ENCODE results near the gene LIPI. TPM values are rescaled to one million over a fixed set of nuclear protein-coding genes. Genes with fewer than 3 reads are reported as not detected.

LIPI gene
- total and polyA plus RNA-seq, 10 of the 15 experiments (the other 5 are each of a cell fraction or from before 2014, with no cell fraction given): 0.05 to 0.32 (median 0.10) TPM; not detected in 5

DNA sequence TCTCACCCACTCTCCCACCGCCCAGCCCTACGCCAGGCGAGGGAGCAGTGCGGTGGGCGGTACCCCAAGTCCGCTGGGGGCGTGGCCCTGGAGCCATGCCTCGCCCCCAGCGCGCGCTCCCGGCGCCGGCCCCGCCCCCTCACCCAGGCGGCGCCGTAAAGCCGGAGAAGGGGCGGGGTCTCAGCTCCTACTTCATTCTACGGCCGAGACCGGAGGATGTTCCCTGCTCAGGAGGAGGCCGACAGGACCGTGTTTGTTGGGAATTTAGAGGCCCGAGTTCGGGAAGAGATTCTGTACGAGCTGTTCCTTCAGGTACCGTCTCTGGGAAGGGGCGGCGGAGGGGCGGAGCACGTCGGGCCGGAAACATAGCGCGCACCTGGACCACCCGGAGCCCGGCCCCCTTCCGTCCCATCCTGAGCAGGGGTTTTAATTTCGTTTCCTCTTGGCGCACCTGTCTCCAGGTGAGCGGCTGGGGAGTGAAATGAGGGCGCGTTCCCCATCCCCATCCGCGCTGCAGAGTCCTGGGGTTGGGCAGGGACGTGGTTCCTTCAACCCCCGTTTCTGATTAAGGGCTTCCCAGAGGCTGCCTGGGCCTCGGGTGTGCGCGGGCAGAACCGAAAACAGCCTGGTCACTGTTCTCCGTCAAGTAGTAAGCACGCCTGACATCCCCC, 5.4 kb upstream of the LIPI start, which contains the start of gene RBM11:
RBM11 (plus strand) TSS at position 187 of the 671 bp plus-strand sequence; CDS start at position 217, 30 bp downstream.
- intact Hi-C loops (cut with micrococcal nuclease; ENCODE audit: unreplicated experiment) (no loop called here), in situ Hi-C loops (cut with MboI) (no loop called here)
- TF ChIP-seq STAT3 (IDR thresholded peaks at IDR 0.05; ENCODE audit: low read depth, low read length): no peak
- TF ChIP-seq EGR1 (IDR thresholded peaks at IDR 0.05; ENCODE audit: borderline replicate concordance in 1 of 2, low read depth in 2 of 2, low read length in 2 of 2): 0 out of 3 replicates have a peak, but pooled peaks of 1 of the 2 experiments have one; percentile 22
- TF ChIP-seq SMC3 (IDR thresholded peaks at IDR 0.05; ENCODE audit: borderline replicate concordance, low read length): no peak
- ATAC-seq (peak; percentile 99), DNase-seq (ENCODE audit: low read depth, low spot score) (no peak), FAIRE-seq (no peak)
- Histone ChIP-seq H3K36me3 (ENCODE audit: control insufficient read depth in 2 of 2, insufficient read depth in 2 of 2, low read length in 1 of 2) (no peaks in the 10 kb centered on the region), H3K27ac (ENCODE audit: control insufficient read depth, insufficient read depth) (no peak within 1 kb of the TSS), H3K9me3 (replicated peaks; ENCODE audit: control insufficient read depth, insufficient read depth, low read length) (no peaks in the 10 kb centered on the region), H3K4me1 (ENCODE audit: control insufficient read depth, insufficient read depth, low read length) (no peaks in the 10 kb centered on the region), H3K79me2 (ENCODE audit: control insufficient read depth, insufficient read depth, low read length) (no peaks in the 10 kb centered on the region), H3K27me3 (replicated peaks in 1 of 2; ENCODE audit: control insufficient read depth in 2 of 2, insufficient read depth in 2 of 2, low read length in 1 of 2) (no peaks in the 10 kb centered on the region), H3K9ac (ENCODE audit: control insufficient read depth, insufficient read depth, low read length) (peak within 1 kb of the TSS; percentile 27; the same call in 1 of the 2 replicates), H4K20me1 (ENCODE audit: control insufficient read depth, insufficient read depth) (no peaks in the 10 kb centered on the region), H3K4me3 (peak within 1 kb of the TSS; percentile 76), H3K4me2 (ENCODE audit: control insufficient read depth, insufficient read depth) (peak within 1 kb of the TSS; percentile 92), H2AFZ (ENCODE audit: control insufficient read depth, low read depth, low read length) (peak within 1 kb of the TSS; percentile 84)
- ChIA-PET SMC1A (ENCODE audit: uncharacterized antibody, unreplicated experiment) (no interaction called here), RAD21 (ENCODE audit: unreplicated experiment) (interaction anchor here (0.8 kb wide), 1 partner anchor 96 kb away, joined by 3 read pairs; no protein-coding TSS in a partner anchor), CTCF (no interaction called here), POLR2A (no interaction called here)
- WGBS (ENCODE audit: insufficient coverage, insufficient replicate concordance, low lambda C conversion rate, missing lambda C conversion rate): 6% methylated on average over 55 of the region's 55 CpGs
- BruUV-seq (replicated peaks): no TSS peak

GRCh38 chr21:14213164-14213563, 2.4 kb upstream of the LIPI start:
- Histone ChIP-seq H3K4me3 (no peak overlapping the region), H2AFZ (ENCODE audit: control insufficient read depth, low read depth, low read length) (no peak overlapping the region), H3K27me3 (replicated peaks in 1 of 2; ENCODE audit: control insufficient read depth in 2 of 2, insufficient read depth in 2 of 2, low read length in 1 of 2) (no peaks in the 10 kb centered on the region), H3K9ac (ENCODE audit: control insufficient read depth, insufficient read depth, low read length) (no peak overlapping the region), H3K9me3 (replicated peaks; ENCODE audit: control insufficient read depth, insufficient read depth, low read length) (no peaks in the 10 kb centered on the region), H4K20me1 (ENCODE audit: control insufficient read depth, insufficient read depth) (no peaks in the 10 kb centered on the region), H3K27ac (ENCODE audit: control insufficient read depth, insufficient read depth) (no peak overlapping the region), H3K4me1 (ENCODE audit: control insufficient read depth, insufficient read depth, low read length) (no peaks in the 10 kb centered on the region), H3K79me2 (ENCODE audit: control insufficient read depth, insufficient read depth, low read length) (no peaks in the 10 kb centered on the region), H3K36me3 (ENCODE audit: control insufficient read depth in 2 of 2, insufficient read depth in 2 of 2, low read length in 1 of 2) (no peaks in the 10 kb centered on the region), H3K4me2 (ENCODE audit: control insufficient read depth, insufficient read depth) (no peak overlapping the region)
- ATAC-seq (no peak), FAIRE-seq (no peak), DNase-seq (ENCODE audit: low read depth, low spot score) (no peak)
- ChIA-PET RAD21 (ENCODE audit: unreplicated experiment) (no interaction called here), SMC1A (ENCODE audit: uncharacterized antibody, unreplicated experiment) (no interaction called here), POLR2A (no interaction called here), CTCF (interaction anchor here (1.6 kb wide), 1 partner anchor 46 kb away, joined by 3 read pairs; no protein-coding TSS in a partner anchor)
- intact Hi-C loops (cut with micrococcal nuclease; ENCODE audit: unreplicated experiment): no loop called here
- in situ Hi-C loops (cut with MboI): no loop called here
- no TSS peak for BruUV-seq (replicated peaks)
- TF ChIP-seq GATAD2B (conservative IDR thresholded peaks at IDR 0.05; ENCODE audit: low read depth) (no peak), SP1 (IDR thresholded peaks at IDR 0.05; ENCODE audit: low read depth, low read length) (no peak), IRF4 (IDR thresholded peaks at IDR 0.05; ENCODE audit: low read depth, low read length) (no peak), NFYB (IDR thresholded peaks at IDR 0.05; ENCODE audit: insufficient read depth, low read depth, low read length) (no peak), HDAC6 (IDR thresholded peaks at IDR 0.05; ENCODE audit: unreplicated experiment) (no peak), SREBF1 (IDR thresholded peaks at IDR 0.05; ENCODE audit: low read length) (no peak), TARDBP (IDR thresholded peaks at IDR 0.05; ENCODE audit: borderline replicate concordance) (no peak), KAT2A (conservative IDR thresholded peaks at IDR 0.05; ENCODE audit: control insufficient read depth, low read depth, low read length) (no peak), YBX1 (IDR thresholded peaks at IDR 0.05) (no peak), NFYA (IDR thresholded peaks at IDR 0.05; ENCODE audit: borderline replicate concordance, low read depth, low read length) (no peak)
- TF ChIP-seq, protein P1, sequence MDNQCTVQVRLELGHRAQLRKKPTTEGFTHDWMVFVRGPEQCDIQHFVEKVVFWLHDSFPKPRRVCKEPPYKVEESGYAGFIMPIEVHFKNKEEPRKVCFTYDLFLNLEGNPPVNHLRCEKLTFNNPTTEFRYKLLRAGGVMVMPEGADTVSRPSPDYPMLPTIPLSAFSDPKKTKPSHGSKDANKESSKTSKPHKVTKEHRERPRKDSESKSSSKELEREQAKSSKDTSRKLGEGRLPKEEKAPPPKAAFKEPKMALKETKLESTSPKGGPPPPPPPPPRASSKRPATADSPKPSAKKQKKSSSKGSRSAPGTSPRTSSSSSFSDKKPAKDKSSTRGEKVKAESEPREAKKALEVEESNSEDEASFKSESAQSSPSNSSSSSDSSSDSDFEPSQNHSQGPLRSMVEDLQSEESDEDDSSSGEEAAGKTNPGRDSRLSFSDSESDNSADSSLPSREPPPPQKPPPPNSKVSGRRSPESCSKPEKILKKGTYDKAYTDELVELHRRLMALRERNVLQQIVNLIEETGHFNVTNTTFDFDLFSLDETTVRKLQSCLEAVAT (IDR thresholded peaks at IDR 0.05): no peak
- TF ChIP-seq, protein P2, sequence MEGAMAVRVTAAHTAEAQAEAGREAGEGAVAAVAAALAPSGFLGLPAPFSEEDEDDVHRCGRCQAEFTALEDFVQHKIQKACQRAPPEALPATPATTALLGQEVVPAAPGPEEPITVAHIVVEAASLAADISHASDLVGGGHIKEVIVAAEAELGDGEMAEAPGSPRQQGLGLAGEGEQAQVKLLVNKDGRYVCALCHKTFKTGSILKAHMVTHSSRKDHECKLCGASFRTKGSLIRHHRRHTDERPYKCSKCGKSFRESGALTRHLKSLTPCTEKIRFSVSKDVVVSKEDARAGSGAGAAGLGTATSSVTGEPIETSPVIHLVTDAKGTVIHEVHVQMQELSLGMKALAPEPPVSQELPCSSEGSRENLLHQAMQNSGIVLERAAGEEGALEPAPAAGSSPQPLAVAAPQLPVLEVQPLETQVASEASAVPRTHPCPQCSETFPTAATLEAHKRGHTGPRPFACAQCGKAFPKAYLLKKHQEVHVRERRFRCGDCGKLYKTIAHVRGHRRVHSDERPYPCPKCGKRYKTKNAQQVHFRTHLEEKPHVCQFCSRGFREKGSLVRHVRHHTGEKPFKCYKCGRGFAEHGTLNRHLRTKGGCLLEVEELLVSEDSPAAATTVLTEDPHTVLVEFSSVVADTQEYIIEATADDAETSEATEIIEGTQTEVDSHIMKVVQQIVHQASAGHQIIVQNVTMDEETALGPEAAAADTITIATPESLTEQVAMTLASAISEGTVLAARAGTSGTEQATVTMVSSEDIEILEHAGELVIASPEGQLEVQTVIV (IDR thresholded peaks at IDR 0.05; ENCODE audit: borderline replicate concordance, partially characterized antibody): no peak
